Measurements from ENCODE around the gene DUSP5. TPM values are rescaled to one million over a fixed set of nuclear protein-coding genes. Genes with fewer than 3 reads are reported as not detected.

Gene DUSP5
- 38.1 TPM for total RNA-seq

GRCh38 chr10:110497438-110498086 is at the start of gene DUSP5:
TSS of gene DUSP5 (plus strand) at chr10:110497907. CDS start at chr10:110498122, 215 bp downstream.

Other genes starting within 250 kb of the DUSP5 start
- gene SMNDC1, start 193.0 kb upstream of the DUSP5 start, total RNA-seq = 24.5 TPM
- 93.5 TPM for gene SMC3, start 69.8 kb downstream of the DUSP5 start, total RNA-seq
- 2.7 TPM for gene RBM20, start 146.4 kb downstream of the DUSP5 start, total RNA-seq

Data from camera-type eye (tissue), 1 donor.